GM12878 (cell line): ENCODE measurements around the gene PRDM2. TPM values are rescaled to one million over a fixed set of nuclear protein-coding genes. Genes with fewer than 3 reads are reported as not detected.

Source experiments
- ATAC-seq: fragments of 200-7000 bp; cut with Tn5 transposase; 3 replicates; pipeline ENCODE4 v1.9.1; 2020; ENCODE audit warnings: mild to moderate bottlenecking, moderate library complexity
- BruUV-seq: library from RNA; stranded (reverse); fragments of 400-500 nt; replicated peaks from 2 replicates; lab custom pipeline; 2021; lab: Mats Ljungman, UMichigan
- CTCF ChIA-PET: fragments of 300-600 bp; sonication (Branson Sonifier 250); formaldehyde crosslinking; extraction: SDS; loops from one replicate; lab custom pipeline; 2021; ENCODE audit warnings: inconsistent platforms; lab: Yijun Ruan, JAX
- POLR2A ChIA-PET: fragments of 350-600 bp; formaldehyde crosslinking; extraction: SDS; loops from one replicate; lab custom pipeline; 2021; ENCODE audit warnings: inconsistent platforms; lab: Charles Lee
- RAD21 ChIA-PET: fragments of 300-600 bp; sonication (Branson Sonifier 250); formaldehyde crosslinking; loops from one replicate; lab custom pipeline; 2023; ENCODE audit warnings: antibody characterized with exemption; ENCODE audit not compliant: unreplicated experiment; lab: Charles Lee
- SMC1A ChIA-PET: fragments of 300-600 bp; sonication (Branson Sonifier 250); formaldehyde crosslinking; loops from one replicate; lab custom pipeline; 2023; ENCODE audit not compliant: unreplicated experiment, uncharacterized antibody; lab: Charles Lee
- DNase-seq: peaks from one replicate; pipeline ENCODE4 v3.0.0-alpha.2; 2011; ENCODE audit warnings: low read depth, low spot score
- FAIRE-seq: peaks from 3 replicates; lab custom pipeline; 2011; peaks lifted over from hg19 to GRCh38; lab: Jason Lieb, UNC
- H2AFZ ChIP-seq: 2 replicates; pipeline ENCODE4 v1.6.0; 2011; ENCODE audit warnings: low read depth, low read length, control low read depth; ENCODE audit not compliant: control insufficient read depth
- H3K27ac ChIP-seq: 2 replicates; pipeline ENCODE4 v1.5.1; 2011; ENCODE audit warnings: control low read depth; ENCODE audit not compliant: control insufficient read depth, insufficient read depth
- H3K27me3 ChIP-seq, 2 experiments: replicated peaks in 1 of 2; 2 replicates each; pipeline versions ENCODE4 v1.6.0 to v1.6.1; 2011; ENCODE audit warnings: low read length in 1 of 2; ENCODE audit not compliant: control insufficient read depth in 2 of 2, insufficient read depth in 2 of 2
- H3K36me3 ChIP-seq, 2 experiments: 2 replicates each; pipeline ENCODE4 v1.5.1; 2011; ENCODE audit warnings: low read length in 1 of 2; ENCODE audit not compliant: control insufficient read depth in 2 of 2, insufficient read depth in 2 of 2
- H3K4me1 ChIP-seq: 2 replicates; pipeline ENCODE4 v1.6.1; 2011; ENCODE audit warnings: mild to moderate bottlenecking, low read length, moderate library complexity, mixed read lengths; ENCODE audit not compliant: control insufficient read depth, insufficient read depth
- H3K4me2 ChIP-seq: 2 replicates; pipeline ENCODE4 v1.6.0; 2011; ENCODE audit warnings: control low read depth; ENCODE audit not compliant: control insufficient read depth, insufficient read depth
- H3K4me3 ChIP-seq: fragments of 200-600 bp; sonication (generic); 2 replicates; pipeline ENCODE4 v1.5.1; 2016
- H3K79me2 ChIP-seq: 2 replicates; pipeline ENCODE4 v1.6.0; 2011; ENCODE audit warnings: low read length; ENCODE audit not compliant: control insufficient read depth, insufficient read depth
- H3K9ac ChIP-seq: 2 replicates; pipeline ENCODE4 v1.8.0; 2011; ENCODE audit warnings: low read length, control low read depth, mixed read lengths; ENCODE audit not compliant: control insufficient read depth, insufficient read depth
- H3K9me3 ChIP-seq: replicated peaks from 3 replicates; pipeline ENCODE4 v1.5.1; 2011; ENCODE audit warnings: mild to moderate bottlenecking, low read length; ENCODE audit not compliant: control insufficient read depth, insufficient read depth
- H4K20me1 ChIP-seq: 2 replicates; pipeline ENCODE4 v1.6.0; 2011; ENCODE audit not compliant: control insufficient read depth, insufficient read depth
- KDM1A ChIP-seq: fragments of 200-600 bp; sonication (generic); IDR thresholded peaks from 2 replicates; pipeline ENCODE4 v1.6.1; 2016; ENCODE audit warnings: borderline replicate concordance
- MLLT1 ChIP-seq: fragments of 450-650 bp; IDR thresholded peaks from 2 replicates; pipeline ENCODE4 v1.6.1; 2016; ENCODE audit warnings: mild to moderate bottlenecking
- NFYA ChIP-seq: IDR thresholded peaks from 2 replicates; pipeline ENCODE4 v1.6.1; 2011; ENCODE audit warnings: low read depth, mild to moderate bottlenecking, low read length, improper control_type of control experiment, borderline replicate concordance
- POU2F2 ChIP-seq: IDR thresholded peaks from 3 replicates; pipeline ENCODE4 v1.6.1; 2011; ENCODE audit warnings: low read depth, mild to moderate bottlenecking, low read length, borderline replicate concordance
- SRF ChIP-seq, 2 experiments: IDR thresholded peaks; 2 replicates each; pipeline ENCODE4 v1.6.1; 2011; ENCODE audit warnings: low read depth in 2 of 2, low read length in 2 of 2, mild to moderate bottlenecking in 1 of 2, moderate library complexity in 1 of 2
- ZNF217 ChIP-seq: fragments of 450-650 bp; IDR thresholded peaks from 2 replicates; pipeline ENCODE4 v1.6.1; 2017; ENCODE audit warnings: antibody characterized with exemption, mild to moderate bottlenecking
- ZSCAN29 ChIP-seq: fragments of 450-650 bp; IDR thresholded peaks from 2 replicates; pipeline ENCODE4 v1.6.1; 2017; ENCODE audit warnings: mild to moderate bottlenecking, moderate library complexity
- WGBS: methylation state at CpG from one replicate; pipeline ENCODE4 v1.1.6; 2016; ENCODE audit warnings: low lambda C conversion rate; ENCODE audit not compliant: insufficient replicate concordance, insufficient coverage; ENCODE audit errors: missing lambda C conversion rate; 5-methylcytosine and 5-hydroxymethylcytosine counted together
- in situ Hi-C: fragments of 300-500 bp; cut with MboI; formaldehyde crosslinking; loops from 9 replicates; pipeline ENCODE4 v1.14.3; 2018; ENCODE audit warnings: mixed read lengths
- intact Hi-C: fragments of 100-400 bp; cut with micrococcal nuclease; formaldehyde crosslinking; loops from one replicate; pipeline ENCODE4 v1.14.2; 2022; ENCODE audit not compliant: unreplicated experiment
- polyA plus RNA-seq, 11 experiments: library from polyadenylated mRNA; depleted of rRNA in 4 of 11; unstranded in 6 of 11; stranded (reverse) in 5 of 11; fragments of >200 nt; fragmentation: Nextera tagmentation in 4 of 11; fragmentation: Illumina TruSeq in 1 of 11; extraction: Ambion mirVana in 4 of 11; extraction: Trizol in 1 of 11; gene quantifications; 1 replicate in 1 of 11; 2 replicates in 10 of 11; pipeline versions ENCODE4 v1.2.1 to v1.2.3, GENCODE V29; 2011 to 2016; ENCODE audit warnings: inconsistent platforms in 2 of 11, missing spikeins in 2 of 11, low read depth in 1 of 11
- total RNA-seq, 4 experiments: library from RNA; depleted of rRNA in 3 of 4; stranded (reverse); fragments of >200 nt in 3 of 4; fragmentation: Illumina TruSeq in 1 of 4; extraction: Trizol in 1 of 4; gene quantifications; 2 replicates each; pipeline versions ENCODE4 v1.2.1 to v1.2.3, GENCODE V29; 2013 to 2021

PRDM2 gene
- total and polyA plus RNA-seq, 10 of the 15 experiments (the other 5 are each of a cell fraction or from before 2014, with no cell fraction given), result 8.4 to 45.1 (median 23.5) TPM

- ChIA-PET POLR2A (no interaction called here), RAD21 (no interaction called here)
- peaks cover 60% of the 10 kb centered on the region for H3K79me2 ChIP-seq
- no peaks in the 10 kb centered on the region for H3K27me3 ChIP-seq
- FAIRE-seq, result no peak
- in situ Hi-C loops, result no loop called here
- TF ChIP-seq ZNF217, result no peak
- no peak for TF ChIP-seq ZSCAN29
- no peak for TF ChIP-seq KDM1A
- no peak for TF ChIP-seq MLLT1
- no peak for TF ChIP-seq NFYA
- TF ChIP-seq, all 136 proteins: peak for 0
- WGBS, result 89% methylated on average over 3 of the region's 3 CpGs
- H3K9me3 ChIP-seq, result no peaks in the 10 kb centered on the region
- H3K4me1 ChIP-seq, result no peaks in the 10 kb centered on the region
- peaks cover 4% of the 10 kb centered on the region for H4K20me1 ChIP-seq
- H3K9ac ChIP-seq, result no peak overlapping the region
- ATAC-seq, result no peak
- no peak overlapping the region for H3K4me2 ChIP-seq
- no peak overlapping the region for H3K4me3 ChIP-seq
- intact Hi-C loops, result no loop called here
- peaks cover 7 to 35% of the 10 kb centered on the region in 2 experiments for H3K36me3 ChIP-seq
- H2AFZ ChIP-seq, result no peak overlapping the region
- no peak for DNase-seq
- no peak overlapping the region for H3K27ac ChIP-seq
- CTCF ChIA-PET, result no interaction called here
- SMC1A ChIA-PET, result no interaction called here
- BruUV-seq, result TSS peak; percentile 14
These were observed 70.8 kb downstream of the PRDM2 start for GRCh38 chr1:13770743-13771142.

GRCh38 chr1:13771745-13772144, 71.8 kb downstream of the PRDM2 start:
- in situ Hi-C loops, result no loop called here

More at GRCh38 chr1:13771745-13772144, 71.8 kb downstream of the PRDM2 start:
- ATAC-seq, result no peak
- no peaks in the 10 kb centered on the region for H3K4me1 ChIP-seq
- TF ChIP-seq POU2F2, result no peak
- no peak for TF ChIP-seq SRF (IDR thresholded peaks at IDR 0.05; ENCODE audit: low read depth in 2 of 2, low read length in 2 of 2)
- H3K36me3 ChIP-seq, result peaks cover 10 to 37% of the 10 kb centered on the region in 2 experiments
- no peaks in the 10 kb centered on the region for H3K27me3 ChIP-seq
- H2AFZ ChIP-seq, result no peak overlapping the region
- no peak for DNase-seq
- RAD21 ChIA-PET, result no interaction called here
- H3K9me3 ChIP-seq, result no peaks in the 10 kb centered on the region
- H3K9ac ChIP-seq, result no peak overlapping the region
- no peak overlapping the region for H3K4me3 ChIP-seq
- SMC1A ChIA-PET, result interaction anchor here (1.0 to 2.3 kb wide), 2 partner anchors 15 to 46 kb away, joined by 3 to 5 read pairs; no protein-coding TSS in a partner anchor
- 93% methylated on average over 5 of the region's 5 CpGs for WGBS
- peaks cover 51% of the 10 kb centered on the region for H3K79me2 ChIP-seq
- CTCF ChIA-PET, result interaction anchor here (0.6 to 1.2 kb wide), 2 partner anchors 11 to 16 kb away, joined by 3 to 4 read pairs; no protein-coding TSS in a partner anchor
- BruUV-seq, result no TSS peak
- peaks cover 4% of the 10 kb centered on the region; the same call in 1 of the 2 replicates for H4K20me1 ChIP-seq
- POLR2A ChIA-PET, result no interaction called here
- intact Hi-C loops, result no loop called here
- H3K4me2 ChIP-seq, result no peak overlapping the region
- H3K27ac ChIP-seq, result no peak overlapping the region
- FAIRE-seq, result no peak
